H1 (cell line): ENCODE results near the gene DESI1. TPM values are rescaled to one million over a fixed set of nuclear protein-coding genes. Genes with fewer than 3 reads are reported as not detected.

Experiments used
- CHD7 ChIP-seq: fragments of 300-600 bp; sonication (generic); IDR thresholded peaks from 2 replicates; pipeline ENCODE4 v1.7.1; 2012; ENCODE audit warnings: low read length, moderate library complexity, mild to moderate bottlenecking, inconsistent platforms; ENCODE audit not compliant: insufficient replicate concordance
- KDM1A ChIP-seq: fragments of 200-600, 300-600 bp; sonication (generic); IDR thresholded peaks from 2 replicates; pipeline ENCODE4 v1.7.1; 2016; ENCODE audit warnings: mild to moderate bottlenecking, low read length, borderline replicate concordance
- KDM4A ChIP-seq: IDR thresholded peaks from one replicate; pipeline ENCODE4 v1.7.1; 2012; ENCODE audit warnings: low read depth, mild to moderate bottlenecking, moderate library complexity, low read length, inconsistent platforms; ENCODE audit not compliant: severe bottlenecking
- NRF1 ChIP-seq: IDR thresholded peaks from 2 replicates; pipeline ENCODE4 v1.6.1; 2011; ENCODE audit warnings: mild to moderate bottlenecking, low read depth, low read length, improper control_type of control experiment
- POLR2AphosphoS5 ChIP-seq: IDR thresholded peaks from 2 replicates; pipeline ENCODE4 v1.6.1; 2011; ENCODE audit warnings: low read depth, low read length
- TEAD4 ChIP-seq: IDR thresholded peaks from 2 replicates; pipeline ENCODE4 v1.6.1; 2012; ENCODE audit warnings: low read depth, low read length, inconsistent platforms, mixed read lengths
- ZNF274 ChIP-seq: IDR thresholded peaks from 2 replicates; pipeline ENCODE4 v1.7.0; 2012; ENCODE audit warnings: low read length, borderline replicate concordance; ENCODE audit errors: extremely low read depth
- polyA plus RNA-seq, 7 experiments: library from polyadenylated mRNA; depleted of rRNA in 3 of 7; stranded (reverse) in 5 of 7; unstranded in 2 of 7; fragments of >200 nt in 5 of 7; fragments of 200-250 nt in 2 of 7; gene quantifications; 1 replicate in 5 of 7; 2 replicates in 1 of 7; 4 replicates in 1 of 7; pipeline versions ENCODE4 v1.2.1 to v1.2.3, GENCODE V29; 2011 to 2013; ENCODE audit warnings: missing spikeins in 2 of 7, mixed read lengths in 2 of 7
- total RNA-seq: library from RNA; stranded (reverse); fragmentation: NEBNext Ultra II Directional; extraction: Animal tissue kit (Norgen Biotek cat#: 25700); gene quantifications from 2 replicates; pipeline ENCODE4 v1.2.1, GENCODE V29; 2021

DESI1 gene
- total and polyA plus RNA-seq, 2 of the 8 experiments (the other 6 are each of a cell fraction or from before 2014, with no cell fraction given): 27.6 to 34.3 TPM

- no peak for TF ChIP-seq CHD7
- TF ChIP-seq NRF1: no peak
- no peak for TF ChIP-seq POLR2AphosphoS5
- no peak for TF ChIP-seq KDM4A
- no peak for TF ChIP-seq TEAD4
- TF ChIP-seq ZNF274: no peak
- no peak for TF ChIP-seq KDM1A
- TF ChIP-seq, all 59 proteins: peak for 0
These were observed 4.7 kb upstream of the DESI1 start (continued) for GRCh38 chr22:41625577-41625976.
